ENCODE measurements around the gene ZNRF1.

ZNRF1 gene

GRCh38 chr16:74995986-74996385 lies 2.8 kb upstream of the ZNRF1 start:
- TF ChIP-seq MYC (IDR thresholded peaks at IDR 0.05; ENCODE audit: low read depth, low read length) (no peak), CTCF (IDR thresholded peaks at IDR 0.05; ENCODE audit: low read depth, low read length) (no peak), MAX (IDR thresholded peaks at IDR 0.05; ENCODE audit: low read depth, low read length) (no peak), POLR2A (IDR thresholded peaks at IDR 0.05; ENCODE audit: extremely low read depth, insufficient read length) (no peak)
- no peak for DNase-seq (ENCODE audit: low read depth)
- H3K4me3 ChIP-seq (ENCODE audit: low read depth, low read length): no peak overlapping the region

- TF ChIP-seq CTCF (IDR thresholded peaks at IDR 0.05; ENCODE audit: low read depth, low read length): no peak
- TF ChIP-seq POLR2A (IDR thresholded peaks at IDR 0.05; ENCODE audit: extremely low read depth, insufficient read length): no peak
- no peak for TF ChIP-seq MAX (IDR thresholded peaks at IDR 0.05; ENCODE audit: low read depth, low read length)
- no peak for TF ChIP-seq MYC (IDR thresholded peaks at IDR 0.05; ENCODE audit: low read depth, low read length)
- no peak overlapping the region for H3K4me3 ChIP-seq (ENCODE audit: low read depth, low read length)
- no peak for DNase-seq (ENCODE audit: low read depth)
These were observed 1.8 kb upstream of the ZNRF1 start for GRCh38 chr16:74997042-74997491.

GRCh38 chr16:74999219-74999608 lies 390 bp downstream of the ZNRF1 start:
- TF ChIP-seq CTCF (IDR thresholded peaks at IDR 0.05; ENCODE audit: low read depth, low read length) (no peak), MAX (IDR thresholded peaks at IDR 0.05; ENCODE audit: low read depth, low read length) (no peak), MYC (IDR thresholded peaks at IDR 0.05; ENCODE audit: low read depth, low read length) (no peak), POLR2A (IDR thresholded peaks at IDR 0.05; ENCODE audit: extremely low read depth, insufficient read length) (no peak)
- DNase-seq (ENCODE audit: low read depth): peak; percentile 66
- H3K4me3 ChIP-seq (ENCODE audit: low read depth, low read length): peak overlapping the region; percentile 95

DNA sequence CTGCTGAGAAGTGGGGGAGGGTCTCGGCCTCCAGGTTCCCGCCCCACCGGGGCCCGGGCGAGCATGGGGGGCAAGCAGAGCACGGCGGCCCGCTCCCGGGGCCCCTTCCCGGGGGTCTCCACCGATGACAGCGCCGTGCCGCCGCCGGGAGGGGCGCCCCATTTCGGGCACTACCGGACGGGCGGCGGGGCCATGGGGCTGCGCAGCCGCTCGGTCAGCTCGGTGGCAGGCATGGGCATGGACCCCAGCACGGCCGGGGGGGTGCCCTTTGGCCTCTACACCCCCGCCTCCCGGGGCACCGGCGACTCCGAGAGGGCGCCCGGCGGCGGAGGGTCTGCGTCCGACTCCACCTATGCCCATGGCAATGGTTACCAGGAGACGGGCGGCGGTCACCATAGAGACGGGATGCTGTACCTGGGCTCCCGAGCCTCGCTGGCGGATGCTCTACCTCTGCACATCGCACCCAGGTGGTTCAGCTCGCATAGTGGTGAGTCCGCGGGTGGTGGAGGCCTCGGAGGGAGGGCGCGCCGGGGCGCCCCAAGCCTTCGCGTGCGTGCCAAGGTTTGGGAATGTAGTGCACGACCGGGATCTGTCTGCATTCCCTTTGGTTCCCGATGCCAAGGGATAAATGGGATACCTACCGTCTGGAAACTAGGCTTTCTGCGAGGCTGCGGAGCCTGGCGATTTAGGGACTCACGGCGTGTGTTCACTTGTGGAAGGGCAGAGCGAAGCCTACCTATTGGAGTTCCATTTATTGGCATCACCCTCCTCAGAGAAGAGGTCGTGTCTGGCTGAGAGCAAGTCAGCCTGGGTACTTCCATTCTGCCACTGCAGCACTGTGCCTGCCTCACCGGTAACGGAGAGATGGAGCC lies 1.0 kb downstream of the ZNRF1 start:
- DNase-seq (ENCODE audit: low read depth): peak; percentile 53
- peak overlapping the region; percentile 95 for H3K4me3 ChIP-seq (ENCODE audit: low read depth, low read length)
- TF ChIP-seq CTCF (IDR thresholded peaks at IDR 0.05; ENCODE audit: low read depth, low read length): no peak
- no peak for TF ChIP-seq MYC (IDR thresholded peaks at IDR 0.05; ENCODE audit: low read depth, low read length)
- TF ChIP-seq MAX (IDR thresholded peaks at IDR 0.05; ENCODE audit: low read depth, low read length): no peak

- DNase-seq (ENCODE audit: low read depth): peak; percentile 59
- TF ChIP-seq MYC (IDR thresholded peaks at IDR 0.05; ENCODE audit: low read depth, low read length) (no peak), POLR2A (IDR thresholded peaks at IDR 0.05; ENCODE audit: extremely low read depth, insufficient read length) (no peak), MAX (IDR thresholded peaks at IDR 0.05; ENCODE audit: low read depth, low read length) (no peak), CTCF (IDR thresholded peaks at IDR 0.05; ENCODE audit: low read depth, low read length) (no peak)
- H3K4me3 ChIP-seq (ENCODE audit: low read depth, low read length): peak overlapping the region; percentile 95
These were observed 1.8 kb downstream of the ZNRF1 start for GRCh38 chr16:75000481-75001081.
